Sigmoid colon (tissue), 4 donors: Measurements from ENCODE around the gene POLR1A.

Experiments used
- EP300 ChIP-seq, 4 donors: sonication (generic); formaldehyde crosslinking; IDR thresholded peaks; one replicate each; pipeline ENCODE4 v1.6.1; 2017; ENCODE audit warnings: antibody characterized with exemption in 4 of 4
- POLR2A ChIP-seq, 2 donors: fragments of 450-650 bp; IDR thresholded peaks; one replicate each; pipeline ENCODE4 v1.6.1; 2016; ENCODE audit warnings: antibody characterized with exemption in 2 of 2, mild to moderate bottlenecking in 2 of 2, moderate library complexity in 2 of 2
- TF ChIP-seq, protein P1 (sequence below), 4 experiments: fragments of 450-650 bp in 3 of 4; fragments of 200-600 bp in 1 of 4; IDR thresholded peaks; one replicate each; pipeline ENCODE4 v1.5.1; 2016 to 2019; ENCODE audit warnings: antibody characterized with exemption in 4 of 4, mild to moderate bottlenecking in 3 of 4, moderate library complexity in 2 of 4

DNA sequence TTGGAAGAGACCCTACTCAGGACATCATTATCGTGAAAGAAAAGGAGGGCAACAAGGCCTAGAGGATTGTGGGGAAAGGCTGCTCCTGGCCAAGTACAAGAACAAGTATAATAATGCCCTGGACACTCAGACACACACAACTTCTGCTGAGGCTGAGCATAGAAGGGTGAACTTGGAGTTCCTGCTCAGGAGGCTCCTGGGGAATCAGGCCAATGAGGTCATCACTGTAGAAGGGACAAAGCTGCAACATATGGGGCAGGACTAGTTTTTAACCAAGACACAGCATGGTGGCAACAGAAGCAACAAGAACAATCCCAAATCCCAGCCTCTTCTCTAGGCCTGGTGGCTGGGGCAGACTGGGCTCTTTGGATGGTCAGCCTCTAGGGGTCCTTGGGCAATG lies 102.6 kb downstream of the POLR1A start:
- TF ChIP-seq, protein P1, sequence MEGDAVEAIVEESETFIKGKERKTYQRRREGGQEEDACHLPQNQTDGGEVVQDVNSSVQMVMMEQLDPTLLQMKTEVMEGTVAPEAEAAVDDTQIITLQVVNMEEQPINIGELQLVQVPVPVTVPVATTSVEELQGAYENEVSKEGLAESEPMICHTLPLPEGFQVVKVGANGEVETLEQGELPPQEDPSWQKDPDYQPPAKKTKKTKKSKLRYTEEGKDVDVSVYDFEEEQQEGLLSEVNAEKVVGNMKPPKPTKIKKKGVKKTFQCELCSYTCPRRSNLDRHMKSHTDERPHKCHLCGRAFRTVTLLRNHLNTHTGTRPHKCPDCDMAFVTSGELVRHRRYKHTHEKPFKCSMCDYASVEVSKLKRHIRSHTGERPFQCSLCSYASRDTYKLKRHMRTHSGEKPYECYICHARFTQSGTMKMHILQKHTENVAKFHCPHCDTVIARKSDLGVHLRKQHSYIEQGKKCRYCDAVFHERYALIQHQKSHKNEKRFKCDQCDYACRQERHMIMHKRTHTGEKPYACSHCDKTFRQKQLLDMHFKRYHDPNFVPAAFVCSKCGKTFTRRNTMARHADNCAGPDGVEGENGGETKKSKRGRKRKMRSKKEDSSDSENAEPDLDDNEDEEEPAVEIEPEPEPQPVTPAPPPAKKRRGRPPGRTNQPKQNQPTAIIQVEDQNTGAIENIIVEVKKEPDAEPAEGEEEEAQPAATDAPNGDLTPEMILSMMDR (IDR thresholded peaks at IDR 0.05): no peak
- no peak for TF ChIP-seq EP300 (IDR thresholded peaks at IDR 0.05)
- TF ChIP-seq POLR2A (IDR thresholded peaks at IDR 0.05): no peak
